ENCODE results near the gene SPNS2. TPM values are rescaled to one million over a fixed set of nuclear protein-coding genes. Genes with fewer than 3 reads are reported as not detected.

SPNS2 gene
- total RNA-seq, 2 donors from 2014 or later, result 19.2 to 58.0 TPM

- peak; percentile 15 for ATAC-seq
- Histone ChIP-seq H3K27ac (peak overlapping the region in 2 of 4 donors; percentile 44 to 45), H3K4me1 (no peaks in the 10 kb centered on the region)
Observed at GRCh38 chr17:4530799-4531730, 32.4 kb downstream of the SPNS2 start.

DNA sequence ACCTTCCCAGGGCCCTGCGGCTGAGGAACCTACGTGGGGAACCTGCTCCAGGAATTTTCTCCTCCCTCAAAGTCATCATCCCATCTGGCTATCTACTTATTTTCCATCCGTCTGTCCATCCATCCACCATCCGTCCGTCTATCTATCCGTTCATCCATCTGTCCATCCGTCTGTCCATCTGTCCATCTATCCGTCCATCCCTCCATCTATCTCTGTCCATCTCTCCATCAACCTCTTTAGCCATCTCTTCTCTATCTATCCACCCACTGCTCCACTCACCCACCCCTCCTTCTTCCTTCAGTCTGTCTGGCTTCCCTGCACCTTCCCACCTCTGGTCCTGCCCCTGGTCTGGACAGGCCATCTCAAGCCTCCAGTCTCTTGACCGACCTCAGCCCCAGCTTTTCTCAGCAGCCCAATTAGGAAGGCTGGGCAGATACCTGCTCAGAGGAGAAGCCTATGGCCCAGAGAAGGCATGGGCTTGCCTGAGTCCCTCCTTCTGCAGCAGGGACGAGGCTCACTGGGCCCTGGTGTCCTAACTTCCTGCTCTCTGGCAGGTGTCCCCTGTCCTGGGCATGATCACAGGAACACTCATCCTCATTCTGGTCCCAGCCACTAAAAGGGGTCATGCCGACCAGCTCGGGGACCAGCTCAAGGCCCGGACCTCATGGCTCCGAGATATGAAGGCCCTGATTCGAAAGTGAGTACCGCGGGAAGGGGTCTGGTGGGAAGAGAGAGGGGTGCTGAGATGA, 33.5 kb downstream of the SPNS2 start:
- Histone ChIP-seq H3K27ac (peak overlapping the region in 2 of 4 donors; percentile 22 to 36), H3K27me3 (no peaks in the 10 kb centered on the region), H3K36me3 (replicated peaks in 1 of 2; ENCODE audit: insufficient read depth in 1 of 2, low read depth in 2 of 2) (no peaks in the 10 kb centered on the region), H3K9me3 (no peaks in the 10 kb centered on the region), H3K4me3 (no peak overlapping the region), H3K4me1 (no peaks in the 10 kb centered on the region)
- 78 to 89% methylated on average over 16 to 17 of the region's 17 CpGs for WGBS, 2 donors
- DNase-seq (no peak), ATAC-seq (no peak)
- intact Hi-C loops (cut with DNase I), result no loop called here
- TF ChIP-seq POLR2A (IDR thresholded peaks at IDR 0.05) (no peak), CTCF (IDR thresholded peaks at IDR 0.05) (no peak)

More at GRCh38 chr17:4530799-4531730, 32.4 kb downstream of the SPNS2 start:
- intact Hi-C loops (cut with DNase I), result no loop called here
- TF ChIP-seq CTCF (IDR thresholded peaks at IDR 0.05) (no peak), POLR2A (IDR thresholded peaks at IDR 0.05) (no peak)
- H3K27me3 ChIP-seq, result no peaks in the 10 kb centered on the region
- WGBS, 2 donors, result 72 to 77% methylated on average over 17 to 30 of the region's 30 CpGs
- H3K9me3 ChIP-seq, result no peaks in the 10 kb centered on the region
- H3K36me3 ChIP-seq (replicated peaks in 1 of 2; ENCODE audit: insufficient read depth in 1 of 2, low read depth in 2 of 2), result no peaks in the 10 kb centered on the region
- DNase-seq, result peak in 1 of 4 donors; percentile 20
- no peak overlapping the region for H3K4me3 ChIP-seq

DNA sequence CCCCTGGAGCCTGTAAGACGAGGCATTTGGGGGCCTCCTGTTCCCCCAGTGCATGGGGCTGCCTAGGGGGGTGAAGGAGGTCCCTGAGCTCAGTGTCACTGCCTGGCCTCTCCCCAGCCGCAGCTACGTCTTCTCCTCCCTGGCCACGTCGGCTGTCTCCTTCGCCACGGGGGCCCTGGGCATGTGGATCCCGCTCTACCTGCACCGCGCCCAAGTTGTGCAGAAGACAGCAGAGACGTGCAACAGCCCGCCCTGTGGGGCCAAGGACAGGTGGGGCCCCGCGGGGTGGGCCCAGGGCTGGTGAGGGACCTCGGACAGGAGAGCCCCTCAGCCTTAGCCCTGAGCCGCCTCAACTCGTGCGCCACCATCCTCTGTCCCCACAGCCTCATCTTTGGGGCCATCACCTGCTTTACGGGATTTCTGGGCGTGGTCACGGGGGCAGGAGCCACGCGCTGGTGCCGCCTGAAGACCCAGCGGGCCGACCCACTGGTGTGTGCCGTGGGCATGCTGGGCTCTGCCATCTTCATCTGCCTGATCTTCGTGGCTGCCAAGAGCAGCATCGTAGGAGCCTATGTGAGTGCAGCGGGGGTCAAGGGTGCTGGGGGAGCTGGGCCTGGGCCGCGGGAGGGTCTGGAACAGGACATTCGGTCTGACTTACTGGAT, 34.3 kb downstream of the SPNS2 start:
- Histone ChIP-seq H3K27me3 (no peaks in the 10 kb centered on the region), H3K9me3 (no peaks in the 10 kb centered on the region), H3K4me1 (no peaks in the 10 kb centered on the region), H3K36me3 (replicated peaks in 1 of 2; ENCODE audit: insufficient read depth in 1 of 2, low read depth in 2 of 2) (no peaks in the 10 kb centered on the region), H3K27ac (no peak overlapping the region), H3K4me3 (no peak overlapping the region)
- intact Hi-C loops (cut with DNase I), result no loop called here
- DNase-seq, result no peak
- no peak for ATAC-seq
- TF ChIP-seq CTCF (IDR thresholded peaks at IDR 0.05), result no peak
- TF ChIP-seq POLR2A (IDR thresholded peaks at IDR 0.05), result no peak
- WGBS, 2 donors, result 84 to 90% methylated on average over 10 to 33 of the region's 33 CpGs

DNA sequence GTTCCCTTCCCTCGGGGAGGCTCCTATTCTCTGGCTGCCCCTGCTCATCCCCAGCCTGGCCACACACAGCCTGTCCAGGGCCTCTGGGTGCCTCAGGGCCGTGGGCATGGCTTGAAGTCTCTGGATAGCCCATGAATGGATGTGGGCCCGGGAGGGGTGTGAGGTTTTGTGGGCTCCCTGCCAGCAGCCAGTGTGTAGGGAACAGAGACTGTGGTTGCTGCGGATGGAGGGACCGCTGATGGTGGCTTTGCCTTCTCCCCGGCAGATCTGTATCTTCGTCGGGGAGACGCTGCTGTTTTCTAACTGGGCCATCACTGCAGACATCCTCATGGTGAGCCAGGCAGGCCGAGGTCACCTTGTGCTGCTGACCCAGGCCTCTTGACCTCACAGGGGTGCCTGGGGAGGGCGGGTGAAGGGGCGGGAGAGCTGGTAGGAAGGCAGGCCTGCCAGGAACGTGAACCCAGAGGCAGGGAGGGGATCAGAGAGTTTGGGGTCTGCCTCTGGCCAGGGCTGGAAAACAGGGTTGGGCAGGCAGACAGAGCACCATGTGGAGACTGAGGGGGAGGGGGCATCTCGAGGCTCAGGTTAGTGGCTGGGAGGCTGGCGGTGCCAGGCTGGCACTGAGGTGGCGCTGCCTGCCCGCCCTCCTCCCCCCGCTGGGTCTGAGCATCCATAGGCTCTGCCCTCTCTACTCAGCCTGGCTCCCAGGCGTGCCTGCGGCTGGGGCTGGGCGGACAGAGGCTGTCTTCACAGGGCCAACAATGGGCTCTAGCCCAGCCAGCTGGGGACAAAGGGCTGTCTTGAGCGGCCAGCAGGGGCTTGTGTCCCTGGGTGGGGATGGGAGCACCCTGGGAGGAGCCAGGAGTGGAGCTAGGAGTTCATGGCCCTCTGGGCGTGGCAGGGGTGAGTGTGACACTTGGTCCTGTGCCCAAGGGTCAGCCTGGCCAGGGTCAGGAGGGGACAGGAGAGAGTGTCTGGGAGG, 35.1 kb downstream of the SPNS2 start:
- TF ChIP-seq POLR2A (IDR thresholded peaks at IDR 0.05), result no peak
- ATAC-seq (no peak), DNase-seq (peak in 1 of 4 donors; percentile 25)
- peaks cover 0 to 2% of the 10 kb centered on the region in 2 donors for H3K36me3 ChIP-seq (replicated peaks in 1 of 2; ENCODE audit: insufficient read depth in 1 of 2, low read depth in 2 of 2)
- H3K4me1 ChIP-seq, result no peaks in the 10 kb centered on the region
- H3K27ac ChIP-seq, result peak overlapping the region in 2 of 4 donors; percentile 23 to 41
- no peak overlapping the region for H3K4me3 ChIP-seq
- no peaks in the 10 kb centered on the region for H3K9me3 ChIP-seq
- intact Hi-C loops (cut with DNase I), result no loop called here
- 42 to 68% methylated on average over 2 to 22 of the region's 23 CpGs for WGBS, 2 donors
- H3K27me3 ChIP-seq, result no peaks in the 10 kb centered on the region

Measured in body of pancreas (tissue), 4 donors.